ENCODE data around the gene ESYT3. TPM values are rescaled to one million over a fixed set of nuclear protein-coding genes. Genes with fewer than 3 reads are reported as not detected.

ESYT3 gene
- total RNA-seq, 2 experiments from 2014 or later, result not detected

GRCh38 chr3:138496436-138496835 is 62.0 kb downstream of the ESYT3 start:
- no peaks in the 10 kb centered on the region; the same call in 1 of the 2 replicates for H3K9me2 ChIP-seq (ENCODE audit: insufficient read depth, low read length)
- ChIA-PET POLR2A (interaction anchor here (0.5 to 1.3 kb wide), 3 partner anchors 8 to 19 kb away, joined by 3 to 4 read pairs (median 3); no protein-coding TSS in a partner anchor), CTCF (ENCODE audit: unreplicated experiment) (no interaction called here)
- no peak overlapping the region for H3K27ac ChIP-seq (ENCODE audit: low read depth, low read length, poor library complexity, severe bottlenecking)
- intact Hi-C loops (cut with micrococcal nuclease; ENCODE audit: unreplicated experiment), result no loop called here
- H4K20me1 ChIP-seq (ENCODE audit: insufficient read depth, low read length), result no peaks in the 10 kb centered on the region
- H3K4me1 ChIP-seq (ENCODE audit: insufficient read depth, low read length, poor library complexity, severe bottlenecking), result no peaks in the 10 kb centered on the region
- H3K79me2 ChIP-seq (ENCODE audit: insufficient read depth, low read depth, low read length), result no peaks in the 10 kb centered on the region
- no peak for DNase-seq (ENCODE audit: low spot score)
- no TSS peak for BruUV-seq (replicated peaks)
- no peaks in the 10 kb centered on the region for H3K9me3 ChIP-seq (ENCODE audit: low read length)
- H2AFZ ChIP-seq (ENCODE audit: low read length), result no peak overlapping the region
- peaks cover 16% of the 10 kb centered on the region; the same call in 1 of the 2 replicates for H3K36me3 ChIP-seq (ENCODE audit: insufficient read depth, low read length)
- no peak overlapping the region for H3K4me3 ChIP-seq (ENCODE audit: low read depth, low read length, poor library complexity, severe bottlenecking)
- no peak overlapping the region for H3K4me2 ChIP-seq (ENCODE audit: low read length)
- TF ChIP-seq EZH2phosphoT487 (IDR thresholded peaks at IDR 0.05; ENCODE audit: borderline replicate concordance, low read depth, low read length), result no peak
- TF ChIP-seq, protein P1, sequence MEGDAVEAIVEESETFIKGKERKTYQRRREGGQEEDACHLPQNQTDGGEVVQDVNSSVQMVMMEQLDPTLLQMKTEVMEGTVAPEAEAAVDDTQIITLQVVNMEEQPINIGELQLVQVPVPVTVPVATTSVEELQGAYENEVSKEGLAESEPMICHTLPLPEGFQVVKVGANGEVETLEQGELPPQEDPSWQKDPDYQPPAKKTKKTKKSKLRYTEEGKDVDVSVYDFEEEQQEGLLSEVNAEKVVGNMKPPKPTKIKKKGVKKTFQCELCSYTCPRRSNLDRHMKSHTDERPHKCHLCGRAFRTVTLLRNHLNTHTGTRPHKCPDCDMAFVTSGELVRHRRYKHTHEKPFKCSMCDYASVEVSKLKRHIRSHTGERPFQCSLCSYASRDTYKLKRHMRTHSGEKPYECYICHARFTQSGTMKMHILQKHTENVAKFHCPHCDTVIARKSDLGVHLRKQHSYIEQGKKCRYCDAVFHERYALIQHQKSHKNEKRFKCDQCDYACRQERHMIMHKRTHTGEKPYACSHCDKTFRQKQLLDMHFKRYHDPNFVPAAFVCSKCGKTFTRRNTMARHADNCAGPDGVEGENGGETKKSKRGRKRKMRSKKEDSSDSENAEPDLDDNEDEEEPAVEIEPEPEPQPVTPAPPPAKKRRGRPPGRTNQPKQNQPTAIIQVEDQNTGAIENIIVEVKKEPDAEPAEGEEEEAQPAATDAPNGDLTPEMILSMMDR (conservative IDR thresholded peaks at IDR 0.05; ENCODE audit: low read length), result no peak

DNA sequence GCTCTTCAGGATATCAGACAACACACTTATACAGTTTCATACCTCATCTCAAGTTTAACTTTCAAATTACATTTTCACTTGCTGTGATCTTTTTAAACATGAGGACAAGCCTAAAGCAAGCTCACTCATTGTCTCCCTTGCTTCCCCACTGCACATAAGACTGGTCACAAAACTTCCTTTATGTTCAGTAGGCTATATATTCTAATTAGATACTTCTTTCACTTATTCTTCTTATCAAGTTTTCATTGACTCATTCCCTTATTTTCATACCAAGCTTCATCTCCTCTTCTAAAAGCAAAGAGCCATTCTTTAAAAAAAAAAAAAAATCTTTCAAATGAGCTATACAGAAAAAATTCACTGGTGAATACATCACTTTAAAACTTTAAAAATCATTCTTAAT is 62.6 kb downstream of the ESYT3 start:
- no peaks in the 10 kb centered on the region for H3K9me3 ChIP-seq (ENCODE audit: low read length)
- intact Hi-C loops (cut with micrococcal nuclease; ENCODE audit: unreplicated experiment), result no loop called here
- POLR2A ChIA-PET, result interaction anchor here (0.7 to 0.9 kb wide), 2 partner anchors 18 to 134 kb away, joined by 3 to 4 read pairs; no protein-coding TSS in a partner anchor
- H3K9me2 ChIP-seq (ENCODE audit: insufficient read depth, low read length), result no peaks in the 10 kb centered on the region; the same call in 1 of the 2 replicates
- H3K4me2 ChIP-seq (ENCODE audit: low read length), result no peak overlapping the region
- BruUV-seq (replicated peaks), result no TSS peak
- H2AFZ ChIP-seq (ENCODE audit: low read length), result no peak overlapping the region
- no peak overlapping the region for H3K4me3 ChIP-seq (ENCODE audit: low read depth, low read length, poor library complexity, severe bottlenecking)
- no peak overlapping the region for H3K27ac ChIP-seq (ENCODE audit: low read depth, low read length, poor library complexity, severe bottlenecking)
- H3K36me3 ChIP-seq (ENCODE audit: insufficient read depth, low read length), result peaks cover 16% of the 10 kb centered on the region; the same call in 1 of the 2 replicates
- no peaks in the 10 kb centered on the region for H3K4me1 ChIP-seq (ENCODE audit: insufficient read depth, low read length, poor library complexity, severe bottlenecking)
- DNase-seq (ENCODE audit: low spot score), result no peak
- TF ChIP-seq EZH2phosphoT487 (IDR thresholded peaks at IDR 0.05; ENCODE audit: borderline replicate concordance, low read depth, low read length), result no peak
- TF ChIP-seq, protein P1 (conservative IDR thresholded peaks at IDR 0.05; ENCODE audit: low read length), result no peak
- no peaks in the 10 kb centered on the region for H4K20me1 ChIP-seq (ENCODE audit: insufficient read depth, low read length)
- no peaks in the 10 kb centered on the region for H3K79me2 ChIP-seq (ENCODE audit: insufficient read depth, low read depth, low read length)
- CTCF ChIA-PET (ENCODE audit: unreplicated experiment), result no interaction called here

- no peaks in the 10 kb centered on the region for H3K79me2 ChIP-seq (ENCODE audit: insufficient read depth, low read depth, low read length)
- H3K9me3 ChIP-seq (ENCODE audit: low read length), result no peaks in the 10 kb centered on the region
- H3K4me1 ChIP-seq (ENCODE audit: insufficient read depth, low read length, poor library complexity, severe bottlenecking), result no peaks in the 10 kb centered on the region
- no peak overlapping the region for H3K4me2 ChIP-seq (ENCODE audit: low read length)
- TF ChIP-seq, protein P1 (conservative IDR thresholded peaks at IDR 0.05; ENCODE audit: low read length), result no peak
- no peak for TF ChIP-seq EZH2phosphoT487 (IDR thresholded peaks at IDR 0.05; ENCODE audit: borderline replicate concordance, low read depth, low read length)
- no peak for DNase-seq (ENCODE audit: low spot score)
- no peak overlapping the region for H3K4me3 ChIP-seq (ENCODE audit: low read depth, low read length, poor library complexity, severe bottlenecking)
- H3K27ac ChIP-seq (ENCODE audit: low read depth, low read length, poor library complexity, severe bottlenecking), result no peak overlapping the region
- no TSS peak for BruUV-seq (replicated peaks)
- no peaks in the 10 kb centered on the region; the same call in 1 of the 2 replicates for H3K9me2 ChIP-seq (ENCODE audit: insufficient read depth, low read length)
- H3K36me3 ChIP-seq (ENCODE audit: insufficient read depth, low read length), result peaks cover 16% of the 10 kb centered on the region; the same call in 1 of the 2 replicates
- no peak overlapping the region for H2AFZ ChIP-seq (ENCODE audit: low read length)
- ChIA-PET CTCF (ENCODE audit: unreplicated experiment) (no interaction called here), POLR2A (interaction anchor here (0.9 kb wide), 1 partner anchor 134 kb away, joined by 4 read pairs; no protein-coding TSS in a partner anchor)
- H4K20me1 ChIP-seq (ENCODE audit: insufficient read depth, low read length), result no peaks in the 10 kb centered on the region
- intact Hi-C loops (cut with micrococcal nuclease; ENCODE audit: unreplicated experiment), result no loop called here
Measured at GRCh38 chr3:138497851-138498250, 63.4 kb downstream of the ESYT3 start.

All from OCI-LY7 (cell line).